Right ventricle myocardium superior (tissue), 1 donor: ENCODE data around the gene TRIM43B. TPM values are rescaled to one million over a fixed set of nuclear protein-coding genes. Genes with fewer than 3 reads are reported as not detected.
"Not testable (repeated sequence)": the region's sequence is repeated elsewhere in the genome, so short reads cannot be mapped to it uniquely, and the experiment has no call there.

Source experiments
- ATAC-seq: fragments of 200-7000 bp; cut with Tn5 transposase; one replicate; pipeline ENCODE4 v1.9.1; 2020; ENCODE audit warnings: mild to moderate bottlenecking; ENCODE audit not compliant: poor library complexity
- DNase-seq: peaks from one replicate; pipeline ENCODE4 v3.0.0-alpha.2; 2020
- intact Hi-C: fragments of 100-400 bp; cut with DNase I; formaldehyde crosslinking; loops from one replicate; pipeline ENCODE4 v1.11.2; 2022
- long read RNA-seq: library from polyadenylated mRNA; unstranded; transcript quantifications from one replicate; pipeline ENCODE4 v2.0.0, GENCODE V29; 2021
- total RNA-seq: library from RNA; stranded (reverse); fragmentation: NEBNext Ultra II Directional; extraction: Animal tissue kit (Norgen Biotek cat#: 25700); gene quantifications from one replicate; pipeline ENCODE4 v1.2.1, GENCODE V29; 2021
- donor health status: DM: no; HTN: yes; CAD: no; lungs with severe emphysema.

The TRIM43B gene
- not detected for total RNA-seq
- long read RNA-seq, result 0 reads

DNA sequence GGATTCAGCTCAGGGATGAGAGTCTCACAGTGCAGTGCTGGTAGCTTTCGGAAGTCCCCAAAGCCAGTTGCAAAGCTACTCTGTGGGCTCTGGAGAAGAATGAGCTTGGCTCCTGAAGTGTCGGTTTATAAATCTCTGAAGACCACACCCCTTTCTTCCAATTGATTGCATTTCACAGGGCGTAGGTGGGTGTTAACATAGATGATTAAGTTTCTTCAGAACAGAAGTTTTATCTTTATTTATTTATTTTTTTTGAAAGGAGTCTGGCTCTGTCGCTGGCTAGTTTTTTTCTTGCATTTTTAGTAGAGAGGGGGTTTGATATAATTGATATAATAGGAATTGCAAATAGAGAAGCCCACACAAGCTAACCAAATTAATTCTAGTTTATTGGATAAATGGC lies at the start of gene TRIM43B:
Gene TRIM43B (minus strand): TSS at position 101 of the 400 bp plus-strand sequence. CDS start 2,040 bp downstream, outside the sequence.
- DNase-seq, intact Hi-C loops, ATAC-seq: not testable (repeated sequence)

DNA sequence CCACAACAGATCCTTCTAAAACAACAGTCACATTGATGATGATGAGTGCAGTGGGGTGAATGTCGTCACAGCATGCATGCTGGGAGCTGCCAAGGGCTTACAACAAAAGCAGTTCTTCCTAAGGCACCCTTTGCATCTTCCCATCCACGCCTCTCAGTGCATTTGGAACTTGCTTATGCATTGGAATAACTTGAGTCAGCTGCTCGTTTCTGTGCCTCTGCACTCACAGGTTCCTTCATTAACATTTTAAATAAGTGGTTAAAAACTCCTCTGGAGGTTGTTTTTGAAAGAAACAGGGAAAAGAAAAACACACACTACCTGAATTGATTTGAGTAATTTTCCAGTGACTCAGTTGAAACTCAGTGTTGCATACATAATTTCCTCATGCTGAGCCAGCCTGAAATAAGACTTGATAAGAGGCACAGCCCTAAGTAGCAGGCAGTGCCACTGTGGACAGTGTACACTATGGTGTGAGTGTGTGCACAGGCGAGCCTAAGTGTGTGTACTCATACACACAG lies 46.8 kb upstream of the TRIM43B start:
- intact Hi-C loops, result no loop called here
- DNase-seq, result no peak
- no peak for ATAC-seq

DNA sequence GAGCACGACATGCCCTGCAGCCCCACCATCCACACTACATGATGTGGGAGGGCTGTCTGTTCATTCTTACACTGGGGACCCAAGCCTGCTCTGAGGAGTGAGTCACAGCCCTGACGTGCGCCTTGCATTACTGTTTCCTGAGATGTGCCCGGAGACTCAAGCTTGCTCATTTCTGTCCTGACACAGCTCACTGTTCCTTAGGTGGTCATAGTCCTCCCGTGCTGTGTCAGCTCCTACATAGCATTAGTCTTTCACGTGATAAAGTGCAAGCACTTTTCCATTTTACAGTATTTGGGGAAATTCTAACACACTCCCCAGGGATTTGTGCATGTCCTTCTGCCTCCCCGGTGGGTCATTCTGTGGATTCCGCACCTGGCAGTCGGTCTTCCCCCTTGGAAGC lies 46.2 kb upstream of the TRIM43B start:
- intact Hi-C loops, result no loop called here
- ATAC-seq, result no peak
- DNase-seq, result no peak

DNA sequence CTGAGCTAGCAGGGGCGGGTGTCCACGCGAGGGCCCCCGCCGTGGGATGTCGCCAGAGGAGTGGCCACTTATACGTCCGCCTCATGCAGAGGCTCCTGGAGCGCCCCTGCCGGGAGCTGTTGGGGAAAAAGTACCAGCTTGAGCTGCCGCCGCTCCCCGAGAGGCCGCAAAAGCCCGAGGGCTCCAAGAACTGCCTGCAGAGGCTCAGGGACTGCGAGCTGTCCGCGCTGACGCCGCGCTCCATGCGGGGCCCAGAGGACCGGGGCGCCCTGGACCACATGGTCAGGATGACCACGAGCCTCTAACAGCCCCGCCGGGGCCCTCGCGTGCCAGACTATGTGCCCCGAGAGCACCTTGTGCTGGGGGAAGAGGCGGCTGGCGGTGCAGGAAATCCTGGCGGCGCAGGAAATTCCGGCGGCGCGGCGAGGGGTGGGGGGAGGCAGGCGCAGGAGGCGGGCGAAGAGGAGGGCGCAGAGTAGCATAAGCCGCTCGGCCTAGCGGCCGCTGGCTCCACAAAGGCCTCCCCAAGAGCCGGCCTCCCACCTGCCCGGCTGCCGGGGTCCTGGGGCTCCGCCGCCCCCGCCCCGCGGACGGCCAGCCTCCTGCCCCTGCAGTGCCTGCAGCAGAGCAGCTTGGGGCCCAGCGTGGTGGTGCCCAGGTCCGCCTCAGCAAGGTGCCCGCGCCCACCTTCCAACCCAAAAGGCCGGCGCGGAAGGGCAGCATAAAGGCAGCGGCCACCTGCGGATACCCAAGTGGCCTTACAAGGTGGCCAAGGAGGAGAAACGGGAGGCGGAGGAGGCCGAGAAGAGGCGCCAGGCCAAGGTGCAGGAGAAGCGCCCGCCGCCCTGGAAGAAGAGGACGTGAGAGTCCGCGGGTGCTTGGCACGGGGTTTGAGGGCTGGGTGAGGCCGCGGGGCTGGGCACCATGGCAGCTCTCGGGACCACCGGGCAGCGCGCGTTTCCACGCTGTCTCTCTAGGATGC lies 42.1 kb upstream of the TRIM43B start:
- DNase-seq (peak; percentile 83), ATAC-seq (peak; percentile 98)
- intact Hi-C loops, result no loop called here

DNA sequence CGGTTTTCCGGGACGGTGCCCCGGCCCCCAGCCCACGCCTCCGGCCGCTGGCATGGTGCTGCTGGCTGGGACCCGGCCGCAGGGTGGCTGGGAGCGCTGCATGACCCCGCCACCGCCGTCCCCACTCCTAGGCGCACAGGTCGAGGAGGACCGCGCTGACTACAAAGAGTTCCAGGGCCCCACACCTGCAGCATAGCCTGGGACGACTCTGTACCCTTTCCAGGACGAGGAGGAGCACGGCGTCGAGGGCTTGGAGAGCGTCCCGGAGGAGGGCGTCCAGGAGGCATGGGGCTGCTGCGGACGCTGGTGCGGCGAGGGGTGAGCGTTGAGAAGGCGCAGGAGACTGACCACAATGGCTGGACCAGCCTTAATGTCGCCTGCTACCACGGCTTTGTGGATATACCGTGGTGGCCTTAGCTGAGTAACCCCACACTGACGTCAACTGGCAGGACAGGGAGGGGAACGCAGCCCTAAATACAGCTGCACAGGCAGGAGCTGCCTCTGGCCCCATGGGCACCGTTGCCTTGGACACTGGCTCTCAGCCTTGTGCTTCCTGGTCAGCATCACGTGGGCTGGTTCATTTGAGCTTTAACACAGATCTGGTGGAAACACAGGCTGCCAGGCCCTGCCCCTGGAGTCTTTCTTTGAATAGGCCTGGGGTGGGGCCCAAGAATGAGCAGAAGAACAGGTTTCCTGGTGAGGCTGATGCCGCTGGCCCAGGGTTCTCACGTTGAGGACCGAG lies 40.9 kb upstream of the TRIM43B start:
- peak; percentile 59 for DNase-seq
- no peak for ATAC-seq
- intact Hi-C loops, result no loop called here

DNA sequence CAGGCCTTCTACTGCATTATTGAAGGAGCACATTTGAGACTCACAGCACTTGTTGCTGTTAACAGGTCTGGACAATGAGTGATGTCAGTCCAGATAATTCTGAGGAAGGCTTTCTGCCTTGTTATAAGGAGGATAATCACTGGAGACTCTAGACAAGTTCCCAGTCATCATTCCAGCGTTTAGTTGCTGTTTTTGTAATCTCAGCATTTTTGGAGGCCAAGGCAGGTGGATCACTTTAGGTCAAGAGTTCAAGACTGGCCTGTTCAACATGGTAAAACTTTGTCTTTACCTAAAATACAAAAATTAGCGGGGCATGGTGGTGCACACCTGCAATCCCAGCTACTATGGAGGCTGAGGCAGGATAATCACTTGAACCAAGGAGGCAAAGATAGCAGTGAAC lies 39.6 kb upstream of the TRIM43B start:
- DNase-seq (no peak), ATAC-seq (no peak)
- intact Hi-C loops, result no loop called here

DNA sequence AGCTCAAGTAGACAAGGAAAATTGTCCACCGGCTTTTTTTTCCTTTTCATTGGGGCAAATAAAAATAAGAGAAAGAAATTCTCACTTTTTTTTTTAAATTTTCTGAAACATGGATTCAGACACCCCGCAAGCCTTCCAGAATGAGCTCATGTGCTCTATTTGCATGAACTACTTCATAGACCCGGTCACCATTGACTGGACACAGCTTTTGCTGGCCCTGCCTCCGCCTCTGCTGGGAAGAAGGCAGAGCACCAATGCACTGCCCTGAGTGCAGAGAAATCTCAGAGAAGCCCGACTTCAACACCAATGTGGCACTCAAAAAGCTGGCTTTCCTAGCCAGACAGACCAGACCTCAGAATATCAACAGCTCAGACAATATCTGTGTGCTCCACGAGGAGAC lies 30.2 kb upstream of the TRIM43B start:
- DNase-seq, result no peak

DNA sequence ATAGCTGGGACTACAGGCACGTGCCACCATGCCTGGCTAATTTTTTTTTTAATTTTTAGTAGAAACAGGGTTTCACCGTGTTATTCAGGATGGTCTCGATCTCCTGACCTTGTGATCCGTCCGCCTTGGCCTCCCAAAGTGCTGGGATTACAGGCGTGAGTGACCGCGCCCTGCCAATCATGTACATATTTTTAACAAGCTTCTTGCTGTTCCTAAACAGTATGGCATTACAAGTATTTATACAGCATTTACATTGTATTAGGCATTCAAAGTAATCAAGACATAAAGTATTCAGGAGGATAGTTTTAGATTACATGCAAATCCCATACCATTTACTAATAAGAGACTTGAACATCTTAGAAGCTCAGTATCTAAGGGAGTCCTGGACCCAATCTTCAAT lies 29.7 kb upstream of the TRIM43B start:
- ATAC-seq, DNase-seq, intact Hi-C loops: not testable (repeated sequence)

More for the DNA sequence above, 30.2 kb upstream of the TRIM43B start:
- intact Hi-C loops, result no loop called here
- ATAC-seq, result no peak

DNA sequence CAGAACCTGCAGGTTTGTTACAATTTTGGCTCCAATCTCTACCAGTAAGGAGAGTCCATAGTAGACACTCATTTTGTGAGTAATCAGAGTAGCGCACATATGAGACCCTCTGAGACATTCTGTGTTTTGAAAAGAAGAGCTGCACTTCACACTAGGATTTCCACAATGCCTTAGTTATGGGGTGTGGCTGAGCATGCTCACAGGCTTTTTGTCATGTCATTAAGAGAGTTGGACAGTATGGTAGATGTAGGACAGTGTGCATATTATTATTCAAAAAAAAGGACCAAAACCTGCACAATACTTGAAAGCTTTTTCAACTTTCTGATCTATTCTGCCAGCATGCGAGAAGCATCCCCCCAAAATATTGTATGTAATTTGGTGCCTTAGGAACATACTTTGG lies 24.9 kb upstream of the TRIM43B start:
- ATAC-seq, result no peak
- no peak for DNase-seq
- intact Hi-C loops, result no loop called here

DNA sequence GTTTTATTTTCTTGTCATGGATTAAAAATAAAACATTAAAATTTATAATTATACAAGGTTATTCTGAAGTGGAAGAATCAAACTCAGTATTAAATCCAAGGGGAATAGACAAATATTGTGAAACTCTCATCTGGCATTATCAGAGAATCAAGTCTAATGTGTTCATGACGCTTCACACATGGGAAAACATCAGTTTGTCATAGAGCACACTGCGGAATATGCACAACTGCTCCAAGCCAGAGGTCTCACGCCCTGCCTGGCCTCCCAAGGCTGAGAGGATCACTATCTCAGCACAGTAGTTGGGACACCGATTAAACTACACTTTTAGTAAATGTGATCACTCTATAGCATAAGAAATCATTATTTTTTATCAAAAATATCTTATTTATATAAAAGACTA lies 20.7 kb upstream of the TRIM43B start:
- DNase-seq (no peak), ATAC-seq (no peak)
- intact Hi-C loops, result no loop called here

DNA sequence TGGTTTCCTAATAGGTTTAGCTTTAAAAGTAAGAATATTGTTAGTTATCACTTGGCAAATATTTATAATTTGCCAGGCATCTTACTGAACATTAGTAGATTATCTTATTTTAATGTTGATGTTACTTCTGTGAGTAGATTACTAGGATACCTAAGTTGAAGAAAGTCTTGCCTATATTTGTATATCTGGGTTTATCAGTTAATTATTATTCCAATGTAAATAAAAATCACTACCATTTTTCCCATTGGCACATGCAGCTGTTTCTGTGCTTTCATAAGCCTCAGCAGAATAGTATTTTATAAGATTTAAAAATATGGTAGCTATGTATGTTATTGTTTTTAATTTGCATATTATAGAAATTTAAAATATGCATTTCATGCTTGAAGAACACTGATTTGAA lies 16.3 kb upstream of the TRIM43B start:
- intact Hi-C loops, result no loop called here
- DNase-seq (no peak), ATAC-seq (no peak)

DNA sequence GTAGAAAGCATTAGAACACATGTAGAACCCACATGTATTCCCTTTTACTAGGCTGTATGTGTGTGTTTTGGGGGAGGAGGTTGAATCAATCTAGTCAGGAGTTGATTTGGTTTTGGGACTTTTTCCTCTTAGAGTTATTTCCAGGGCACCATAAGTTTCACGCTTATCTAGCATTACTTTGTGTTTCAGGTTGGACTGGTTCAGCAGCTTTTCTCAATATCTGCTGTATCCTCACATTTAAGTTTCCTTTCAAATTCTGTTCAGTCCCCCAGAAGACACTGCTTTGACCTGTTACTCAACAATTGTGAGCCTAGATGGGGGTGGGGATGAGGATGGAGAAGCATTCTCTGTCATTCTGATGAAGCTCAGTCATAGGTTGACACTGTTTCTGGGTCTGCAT lies 7.5 kb upstream of the TRIM43B start:
- DNase-seq, ATAC-seq, intact Hi-C loops: not testable (repeated sequence)

DNA sequence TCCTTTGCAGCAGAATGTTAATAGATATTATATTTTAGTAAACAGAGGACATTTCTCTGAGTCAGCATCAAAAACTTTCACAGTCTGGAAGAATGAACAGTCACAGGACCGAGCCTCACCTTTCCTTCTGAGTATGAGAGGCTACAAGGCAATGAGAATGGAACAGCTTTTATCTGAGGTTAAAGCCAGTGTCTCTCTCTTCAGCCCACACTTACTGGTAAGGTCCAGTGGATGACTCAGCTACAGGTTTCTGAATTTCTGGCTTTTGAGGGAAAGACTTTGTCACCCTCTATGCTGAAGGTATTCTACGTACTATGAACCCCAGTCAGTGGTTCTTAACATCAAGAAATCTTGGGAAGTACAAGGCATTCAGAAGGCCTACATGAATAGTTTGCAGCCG lies 9.5 kb downstream of the TRIM43B start:
- ATAC-seq, DNase-seq, intact Hi-C loops: not testable (repeated sequence)

DNA sequence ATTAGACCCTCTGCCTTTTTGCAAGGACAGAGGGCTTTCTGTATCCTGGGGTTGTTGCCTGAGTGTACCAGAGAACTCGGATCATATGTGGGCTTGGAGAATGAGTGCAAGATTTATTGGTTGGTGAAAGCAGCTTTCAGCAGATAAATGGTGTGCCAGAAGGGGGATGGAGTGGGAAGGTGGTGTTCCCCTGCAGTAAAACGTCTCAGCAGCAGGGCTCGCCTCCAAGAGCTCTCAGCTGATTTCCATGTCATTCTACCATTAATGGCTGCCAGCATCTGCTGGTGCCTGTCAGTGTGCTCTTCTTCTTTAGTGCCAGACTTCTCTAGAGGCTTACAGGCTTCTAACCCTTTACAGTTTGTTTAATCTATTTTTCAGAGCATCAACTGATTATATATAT lies 16.6 kb downstream of the TRIM43B start:
- DNase-seq, intact Hi-C loops: not testable (repeated sequence)
- peak; percentile 78 for ATAC-seq

DNA sequence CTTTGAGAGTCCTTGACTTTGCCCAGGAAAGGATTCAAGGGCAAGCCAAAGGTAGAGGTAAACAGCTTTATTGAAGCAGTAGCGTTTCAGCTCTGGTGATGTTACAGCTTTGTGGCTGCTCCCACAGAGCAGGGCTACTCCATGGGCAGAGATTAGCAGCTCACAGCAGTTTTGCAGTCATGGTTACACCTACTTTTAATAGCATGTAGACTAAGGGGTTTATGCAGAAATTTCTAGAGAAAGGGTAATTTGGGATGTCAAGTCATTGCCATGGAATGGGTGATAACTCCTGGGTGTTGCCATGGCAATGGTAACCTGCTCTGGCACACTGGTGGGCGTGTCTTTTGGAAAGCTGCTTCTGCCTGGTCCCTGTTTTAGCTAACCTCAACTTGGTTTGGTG lies 18.0 kb downstream of the TRIM43B start:
- ATAC-seq, intact Hi-C loops, DNase-seq: not testable (repeated sequence)

DNA sequence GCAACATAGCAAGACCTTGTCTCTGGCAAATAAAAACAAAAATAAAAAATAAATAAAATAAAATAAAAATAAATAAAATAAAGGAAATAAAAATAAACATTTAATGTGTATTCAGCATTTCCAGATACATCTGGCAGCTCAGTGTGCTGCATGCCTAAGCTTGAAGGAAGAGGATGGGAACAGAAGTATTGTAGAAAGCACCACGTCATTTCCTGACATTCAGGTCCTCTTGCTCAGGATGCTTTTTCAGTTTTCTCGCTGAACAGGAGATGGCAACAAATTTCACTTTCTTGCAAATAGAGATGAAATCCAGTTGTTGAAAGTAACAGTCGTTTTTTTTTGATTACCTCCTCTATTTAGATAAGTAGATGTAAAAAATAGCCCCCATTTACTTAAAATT lies 21.3 kb downstream of the TRIM43B start:
- ATAC-seq, result not testable (repeated sequence)

DNA sequence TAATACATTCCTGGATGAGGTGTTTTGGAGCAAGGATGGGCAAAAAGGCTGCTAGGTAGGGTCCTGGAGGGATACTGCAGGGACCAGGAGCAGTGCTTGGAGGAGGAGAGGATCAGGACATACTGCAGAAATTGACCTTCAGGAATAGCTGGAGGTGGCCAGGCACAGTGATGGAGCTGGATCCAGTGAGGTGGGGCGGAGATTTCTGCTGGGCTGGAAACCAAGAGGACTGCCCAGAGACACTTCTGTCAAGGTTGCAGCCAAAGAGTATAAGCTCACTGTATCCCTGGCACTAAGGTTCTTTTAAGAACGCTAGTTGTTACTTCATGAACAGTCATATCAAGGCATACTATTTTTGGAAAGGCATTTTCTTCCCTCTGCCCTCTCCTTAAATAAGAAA lies 39.2 kb downstream of the TRIM43B start:
- intact Hi-C loops, DNase-seq: not testable (repeated sequence)
- peak; percentile 60 for ATAC-seq

More for the DNA sequence above, 21.3 kb downstream of the TRIM43B start:
- intact Hi-C loops, DNase-seq: not testable (repeated sequence)

DNA sequence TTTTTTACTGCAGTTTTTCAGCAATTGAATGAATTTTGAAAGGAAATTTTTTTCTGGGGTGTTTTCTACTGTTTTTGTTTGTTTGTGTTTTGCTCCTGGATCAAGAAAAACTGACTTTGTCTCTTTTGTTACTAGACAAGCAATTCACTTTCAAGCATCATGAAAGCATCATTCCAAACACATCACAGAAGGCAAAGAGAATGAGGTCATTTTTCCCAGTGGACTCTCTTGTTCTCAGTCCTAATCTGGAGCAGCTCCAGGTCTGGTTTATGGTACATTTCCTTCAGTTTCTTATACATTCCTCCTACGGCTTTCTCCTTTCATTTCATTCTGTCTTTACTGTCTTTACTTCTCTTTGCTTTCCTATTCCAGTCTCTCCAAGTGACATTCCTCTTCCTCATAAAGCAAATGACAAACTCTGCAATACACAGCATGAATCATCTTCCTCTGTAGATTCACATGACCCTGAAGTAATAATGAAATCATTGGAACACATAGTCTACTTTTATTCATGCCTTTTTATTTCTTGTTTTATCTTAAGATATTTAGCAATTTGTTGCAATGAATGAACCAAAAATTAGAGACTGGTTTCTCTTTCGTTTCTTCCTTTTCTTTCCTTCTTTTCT lies 42.0 kb downstream of the TRIM43B start:
- ATAC-seq, result peak; percentile 73
- DNase-seq, intact Hi-C loops: not testable (repeated sequence)

DNA sequence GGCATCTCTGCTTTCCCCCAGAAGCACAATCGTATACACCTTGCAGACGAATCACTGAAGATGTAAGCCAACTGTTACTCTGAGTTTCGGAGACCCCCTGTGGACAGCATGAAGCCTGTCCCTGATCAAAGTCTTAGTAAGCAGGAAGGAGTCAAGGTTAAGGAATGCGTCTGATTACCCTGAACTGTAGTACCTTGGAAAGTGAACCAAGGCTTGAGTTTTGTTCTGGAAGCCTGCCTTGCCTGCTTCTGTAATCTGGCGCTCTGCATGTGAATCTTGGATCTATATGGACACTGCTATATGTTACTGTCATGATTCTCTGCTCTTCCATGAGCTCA lies 48.7 kb downstream of the TRIM43B start:
- DNase-seq, ATAC-seq, intact Hi-C loops: not testable (repeated sequence)
